GM21423 (cell line): Measurements from ENCODE around the gene RAD51B.

ENCODE experiments used
- ATAC-seq: cut with Tn5 transposase; IDR thresholded peaks from one replicate; pipeline ENCODE4 v1.9.1; 2021; ENCODE audit warnings: mild to moderate bottlenecking, moderate library complexity; ENCODE audit not compliant: unreplicated experiment

The RAD51B gene

GRCh38 chr14:68632054-68632895 lies 812.7 kb downstream of the RAD51B start:
- ATAC-seq = no peak

GRCh38 chr14:68633131-68633991 lies 813.8 kb downstream of the RAD51B start:
- no peak for ATAC-seq

- ATAC-seq = no peak
Observed at GRCh38 chr14:68634332-68634731, 814.8 kb downstream of the RAD51B start.

GRCh38 chr14:68634874-68635595 lies 815.5 kb downstream of the RAD51B start:
- no peak for ATAC-seq

GRCh38 chr14:68636597-68636996 lies 817.0 kb downstream of the RAD51B start:
- no peak for ATAC-seq

- no peak for ATAC-seq
Observed at GRCh38 chr14:68637106-68638021, 817.8 kb downstream of the RAD51B start.

- ATAC-seq = no peak
Observed at GRCh38 chr14:68638141-68638999, 818.8 kb downstream of the RAD51B start.

GRCh38 chr14:68639000-68639757 lies 819.6 kb downstream of the RAD51B start:
- ATAC-seq = no peak

GRCh38 chr14:68639758-68640574 lies 820.4 kb downstream of the RAD51B start:
- ATAC-seq = no peak

- ATAC-seq = no peak
Observed at GRCh38 chr14:68643673-68644072, 824.1 kb downstream of the RAD51B start.

GRCh38 chr14:68644101-68644500 lies 824.5 kb downstream of the RAD51B start:
- ATAC-seq = no peak

- no peak for ATAC-seq
Observed at GRCh38 chr14:68645371-68645770, 825.8 kb downstream of the RAD51B start.

GRCh38 chr14:68649476-68650189 lies 830.1 kb downstream of the RAD51B start:
- no peak for ATAC-seq

- ATAC-seq = no peak
Observed at GRCh38 chr14:68650404-68650994, 830.9 kb downstream of the RAD51B start.

GRCh38 chr14:68651075-68651474 lies 831.5 kb downstream of the RAD51B start:
- no peak for ATAC-seq

GRCh38 chr14:68651652-68652432 lies 832.3 kb downstream of the RAD51B start:
- no peak for ATAC-seq
